Subcutaneous adipose tissue (tissue), 4 donors: ENCODE data around the gene BRMS1. TPM values are rescaled to one million over a fixed set of nuclear protein-coding genes. Genes with fewer than 3 reads are reported as not detected.

ENCODE experiments used
- CTCF ChIP-seq: fragments of 450-650 bp; IDR thresholded peaks from one replicate; pipeline ENCODE4 v1.5.1; 2016; ENCODE audit warnings: low read depth, mild to moderate bottlenecking, control low read depth, antibody characterized with exemption, moderate library complexity
- total RNA-seq, 4 donors: library from RNA; depleted of rRNA; stranded (reverse); fragments of >200 nt; gene quantifications; one replicate each; pipeline ENCODE4 v1.1.0, GENCODE V29; 2016

BRMS1 gene
- total RNA-seq, 4 donors from 2014 or later, result 20.5 to 47.1 (median 34.7) TPM

- no peak for TF ChIP-seq CTCF
Observed at GRCh38 chr11:66325263-66325671, 19.6 kb downstream of the BRMS1 start.

- no peak for TF ChIP-seq CTCF
Observed at GRCh38 chr11:66324664-66325063, 20.2 kb downstream of the BRMS1 start.

- TF ChIP-seq CTCF, result no peak
Observed at GRCh38 chr11:66323684-66324083, 21.2 kb downstream of the BRMS1 start.

GRCh38 chr11:66322732-66323427 lies 22.0 kb downstream of the BRMS1 start:
- TF ChIP-seq CTCF, result no peak

- no peak for TF ChIP-seq CTCF
Observed at GRCh38 chr11:66321606-66322005, 23.3 kb downstream of the BRMS1 start.

- TF ChIP-seq CTCF, result no peak
Observed at GRCh38 chr11:66318600-66318970, 26.3 kb downstream of the BRMS1 start.

GRCh38 chr11:66317723-66318599 lies 26.9 kb downstream of the BRMS1 start:
- no peak for TF ChIP-seq CTCF
